Prostate gland (tissue), 2 donors: ENCODE measurements around the gene RECQL5. TPM values are rescaled to one million over a fixed set of nuclear protein-coding genes. Genes with fewer than 3 reads are reported as not detected.

Experiments used
- DNase-seq: peaks from one replicate; pipeline ENCODE4 v3.0.0-alpha.2; 2019; ENCODE audit warnings: low spot score
- H3K27ac ChIP-seq, 2 donors: fragments of 200-600 bp; sonication (generic); 2 replicates each; pipeline ENCODE4 v1.5.1; 2017 to 2019
- H3K27me3 ChIP-seq: fragments of 200-600 bp; sonication (generic); replicated peaks from 2 replicates; pipeline ENCODE4 v1.5.1; 2019; ENCODE audit not compliant: insufficient read depth
- H3K36me3 ChIP-seq, 2 donors: fragments of 200-600 bp; sonication (generic); 1 replicate in 1 of 2; 2 replicates in 1 of 2; pipeline versions ENCODE4 v1.5.1 to v1.8.1; 2017 to 2019
- H3K4me1 ChIP-seq: fragments of 200-600 bp; sonication (generic); replicated peaks from 2 replicates; pipeline ENCODE4 v1.5.1; 2019
- H3K4me3 ChIP-seq, 2 donors: fragments of 200-600 bp; sonication (generic); 2 replicates each; pipeline ENCODE4 v1.5.1; 2017 to 2019
- H3K9me3 ChIP-seq: fragments of 200-600 bp; sonication (generic); 2 replicates; pipeline ENCODE4 v1.5.1; 2017
- CTCF ChIP-seq, 4 experiments: fragments of 200-600 bp in 2 of 4; fragments of 450-650 bp in 2 of 4; sonication (generic) in 2 of 4; IDR thresholded peaks; 1 replicate in 3 of 4; 2 replicates in 1 of 4; pipeline ENCODE4 v1.5.1; 2016 to 2019; ENCODE audit warnings: antibody characterized with exemption in 4 of 4, mild to moderate bottlenecking in 2 of 4, moderate library complexity in 2 of 4
- POLR2A ChIP-seq: fragments of 450-650 bp; IDR thresholded peaks from one replicate; pipeline ENCODE4 v1.6.1; 2016; ENCODE audit warnings: antibody characterized with exemption, mild to moderate bottlenecking
- POLR2AphosphoS5 ChIP-seq: sonication (generic); formaldehyde crosslinking; IDR thresholded peaks from one replicate; pipeline ENCODE4 v1.6.1; 2017; ENCODE audit warnings: antibody characterized with exemption
- WGBS: methylation state at CpG from one replicate; pipeline ENCODE4 v1.1.5; 2018; 5-methylcytosine and 5-hydroxymethylcytosine counted together
- intact Hi-C: fragments of 100-400 bp; cut with DNase I; formaldehyde crosslinking; loops from one replicate; pipeline ENCODE4 v1.14.2; 2022
- total RNA-seq, 2 donors: library from RNA; depleted of rRNA; stranded (reverse); fragments of >200 nt; gene quantifications; one replicate each; pipeline ENCODE4 v1.1.0, GENCODE V29; 2016

RECQL5 gene
- total RNA-seq, 2 donors from 2014 or later: 33.6 to 132 TPM

DNA sequence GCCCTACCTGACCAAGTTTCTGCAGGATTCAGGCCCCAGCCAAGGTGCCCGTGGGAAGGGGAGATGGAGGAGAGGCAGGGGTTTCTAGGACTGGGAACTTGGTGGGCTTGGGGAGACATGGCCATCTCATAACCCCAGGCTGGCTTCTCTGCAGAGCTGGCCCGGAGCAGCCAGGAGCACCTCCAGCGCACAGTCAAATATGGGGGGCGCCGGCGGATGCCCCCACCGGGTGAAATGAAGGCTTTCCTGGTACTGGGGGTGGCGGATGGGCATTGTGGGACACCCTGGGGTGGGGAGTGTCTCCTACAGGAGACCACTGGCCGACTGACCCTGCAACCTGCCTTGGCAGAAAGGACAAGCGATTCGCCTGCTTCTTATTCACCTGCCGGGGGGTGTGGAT lies 42.9 kb downstream of the RECQL5 start:
- no peak for DNase-seq
- H3K4me3 ChIP-seq: no peak overlapping the region
- no peaks in the 10 kb centered on the region for H3K9me3 ChIP-seq
- no peaks in the 10 kb centered on the region for H3K27me3 ChIP-seq
- TF ChIP-seq CTCF (IDR thresholded peaks at IDR 0.05): no peak
- TF ChIP-seq POLR2A: no peak
- no peak for TF ChIP-seq POLR2AphosphoS5
- no peak overlapping the region for H3K27ac ChIP-seq
- intact Hi-C loops: no loop called here
- 89% methylated on average over 12 of the region's 12 CpGs for WGBS
- H3K36me3 ChIP-seq: peaks cover 0 to 3% of the 10 kb centered on the region in 2 donors
- H3K4me1 ChIP-seq: no peaks in the 10 kb centered on the region

DNA sequence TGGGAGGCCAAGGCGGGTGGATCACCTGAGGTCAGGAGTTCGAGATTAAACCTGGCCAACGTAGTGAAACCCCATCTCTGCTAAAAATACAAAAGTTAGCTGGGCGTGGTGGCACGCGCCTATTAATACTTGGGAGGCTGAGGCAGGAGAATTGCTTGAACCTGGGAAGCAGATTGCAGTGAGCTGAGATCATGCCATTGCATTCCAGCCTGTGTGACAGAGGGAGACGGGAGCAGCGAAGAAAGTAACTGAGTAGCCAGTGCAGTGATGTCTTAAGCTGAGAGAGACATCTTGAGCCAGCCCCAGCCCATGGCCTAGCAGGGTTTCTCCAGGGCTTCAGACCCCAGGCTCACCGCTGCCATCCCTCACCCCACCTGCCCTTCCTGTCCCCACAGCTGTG lies 43.6 kb downstream of the RECQL5 start:
- Histone ChIP-seq H3K27me3 (no peaks in the 10 kb centered on the region), H3K4me1 (no peaks in the 10 kb centered on the region), H3K36me3 (peaks cover 0 to 3% of the 10 kb centered on the region in 2 donors), H3K9me3 (no peaks in the 10 kb centered on the region), H3K4me3 (no peak overlapping the region), H3K27ac (no peak overlapping the region)
- WGBS: 84% methylated on average over 9 of the region's 9 CpGs
- intact Hi-C loops: no loop called here
- TF ChIP-seq POLR2AphosphoS5 (no peak), CTCF (IDR thresholded peaks at IDR 0.05) (no peak), POLR2A (no peak)
- no peak for DNase-seq

- H3K4me3 ChIP-seq: no peak overlapping the region
- H3K4me1 ChIP-seq: no peaks in the 10 kb centered on the region
- intact Hi-C loops: no loop called here
- H3K36me3 ChIP-seq: peaks cover 0 to 3% of the 10 kb centered on the region in 2 donors
- no peak for DNase-seq
- H3K27ac ChIP-seq: no peak overlapping the region
- WGBS: 88% methylated on average over 15 of the region's 15 CpGs
- no peaks in the 10 kb centered on the region for H3K27me3 ChIP-seq
- H3K9me3 ChIP-seq: no peaks in the 10 kb centered on the region
- no peak for TF ChIP-seq CTCF (IDR thresholded peaks at IDR 0.05)
- no peak for TF ChIP-seq POLR2A
- no peak for TF ChIP-seq POLR2AphosphoS5
Measured at GRCh38 chr17:75622771-75623273, 44.1 kb downstream of the RECQL5 start.

- no peaks in the 10 kb centered on the region for H3K9me3 ChIP-seq
- no peak for DNase-seq
- H3K27ac ChIP-seq: no peak overlapping the region
- WGBS: 84% methylated on average over 8 of the region's 8 CpGs
- peaks cover 0 to 3% of the 10 kb centered on the region in 2 donors for H3K36me3 ChIP-seq
- no peak for TF ChIP-seq CTCF (IDR thresholded peaks at IDR 0.05)
- TF ChIP-seq POLR2AphosphoS5: no peak
- no peak for TF ChIP-seq POLR2A
- no peaks in the 10 kb centered on the region for H3K4me1 ChIP-seq
- H3K27me3 ChIP-seq: no peaks in the 10 kb centered on the region
- H3K4me3 ChIP-seq: no peak overlapping the region
- intact Hi-C loops: no loop called here
Measured at GRCh38 chr17:75622076-75622475, 44.9 kb downstream of the RECQL5 start.

GRCh38 chr17:75621489-75621888 lies 45.5 kb downstream of the RECQL5 start:
- H3K9me3 ChIP-seq: no peaks in the 10 kb centered on the region
- H3K4me3 ChIP-seq: no peak overlapping the region
- no peaks in the 10 kb centered on the region for H3K4me1 ChIP-seq
- peaks cover 0 to 3% of the 10 kb centered on the region in 2 donors for H3K36me3 ChIP-seq
- 93% methylated on average over 4 of the region's 4 CpGs for WGBS
- no peak for DNase-seq
- intact Hi-C loops: no loop called here
- no peak overlapping the region for H3K27ac ChIP-seq
- no peaks in the 10 kb centered on the region for H3K27me3 ChIP-seq
- TF ChIP-seq POLR2AphosphoS5: no peak
- no peak for TF ChIP-seq CTCF (IDR thresholded peaks at IDR 0.05)
- TF ChIP-seq POLR2A: no peak
